ENCODE data around the gene CENPK. TPM values are rescaled to one million over a fixed set of nuclear protein-coding genes. Genes with fewer than 3 reads are reported as not detected.

CENPK gene
- total RNA-seq, 1 donor from 2014 or later = 7.0 TPM

GRCh38 chr5:65563777-65564176 is 809 bp upstream of the CENPK start:
- Mint-ChIP-seq H3K9me3 (ENCODE audit: unreplicated experiment) (no peaks in the 10 kb centered on the region), H3K36me3 (ENCODE audit: low read depth, unreplicated experiment) (no peaks in the 10 kb centered on the region), H3K4me3 (ENCODE audit: unreplicated experiment) (peak overlapping the region; percentile 100), H3K27ac (ENCODE audit: unreplicated experiment) (peak overlapping the region; percentile 98), H3K4me1 (ENCODE audit: low read depth, unreplicated experiment) (peaks cover 6% of the 10 kb centered on the region), H3K27me3 (ENCODE audit: low read depth, unreplicated experiment) (no peaks in the 10 kb centered on the region)
- peak overlapping the region; percentile 92 for H3K27ac ChIP-seq (ENCODE audit: low read depth, low read length)
- TF ChIP-seq EZH2 (IDR thresholded peaks at IDR 0.05; ENCODE audit: insufficient read depth, low read length) = no peak
- no peak for TF ChIP-seq CTCF (IDR thresholded peaks at IDR 0.05; ENCODE audit: insufficient read depth, low read depth, low read length)
- peaks cover 10% of the 10 kb centered on the region for H3K4me1 ChIP-seq (ENCODE audit: insufficient read depth, low read length)
- no peaks in the 10 kb centered on the region for H4K20me1 ChIP-seq (ENCODE audit: insufficient read depth, low read length)
- H3K27me3 ChIP-seq (ENCODE audit: insufficient read depth, low read length) = no peaks in the 10 kb centered on the region
- DNase-seq (ENCODE audit: low read depth) = no peak
- H3K4me3 ChIP-seq (ENCODE audit: insufficient read depth, low read depth, low read length) = peak overlapping the region; percentile 99
- H3K4me2 ChIP-seq (ENCODE audit: low read length) = peak overlapping the region; percentile 100
- no peaks in the 10 kb centered on the region for H3K9me3 ChIP-seq (ENCODE audit: insufficient read depth, low read depth, low read length)
- H3K79me2 ChIP-seq (ENCODE audit: insufficient read depth, low read length) = peaks cover 79% of the 10 kb centered on the region
- H3K36me3 ChIP-seq (ENCODE audit: insufficient read depth, low read length) = no peaks in the 10 kb centered on the region
- H3K9ac ChIP-seq (ENCODE audit: low read length) = peak overlapping the region; percentile 96
- no peak for FAIRE-seq
- H2AFZ ChIP-seq (ENCODE audit: low read depth, low read length) = peak overlapping the region; percentile 97

- H3K9me3 Mint-ChIP-seq (ENCODE audit: unreplicated experiment) = no peaks in the 10 kb centered on the region
- DNase-seq (ENCODE audit: low read depth) = no peak
- no peak for FAIRE-seq
Measured at GRCh38 chr5:65556718-65557117, 6.2 kb downstream of the CENPK start.

More at GRCh38 chr5:65556718-65557117, 6.2 kb downstream of the CENPK start:
- no peak overlapping the region for H3K4me3 Mint-ChIP-seq (ENCODE audit: unreplicated experiment)
- Histone ChIP-seq H3K9ac (ENCODE audit: low read length) (no peak overlapping the region), H4K20me1 (ENCODE audit: insufficient read depth, low read length) (no peaks in the 10 kb centered on the region), H2AFZ (ENCODE audit: low read depth, low read length) (no peak overlapping the region), H3K79me2 (ENCODE audit: insufficient read depth, low read length) (peaks cover 43% of the 10 kb centered on the region), H3K36me3 (ENCODE audit: insufficient read depth, low read length) (peaks cover 12% of the 10 kb centered on the region), H3K27me3 (ENCODE audit: insufficient read depth, low read length) (no peaks in the 10 kb centered on the region), H3K4me2 (ENCODE audit: low read length) (no peak overlapping the region), H3K9me3 (ENCODE audit: insufficient read depth, low read depth, low read length) (no peaks in the 10 kb centered on the region), H3K4me3 (ENCODE audit: insufficient read depth, low read depth, low read length) (no peak overlapping the region), H3K4me1 (ENCODE audit: insufficient read depth, low read length) (no peaks in the 10 kb centered on the region), H3K27ac (ENCODE audit: low read depth, low read length) (no peak overlapping the region)
- no peaks in the 10 kb centered on the region for H3K36me3 Mint-ChIP-seq (ENCODE audit: low read depth, unreplicated experiment)
- TF ChIP-seq EZH2 (IDR thresholded peaks at IDR 0.05; ENCODE audit: insufficient read depth, low read length) (no peak), CTCF (IDR thresholded peaks at IDR 0.05; ENCODE audit: insufficient read depth, low read depth, low read length) (no peak)
- no peak overlapping the region for H3K27ac Mint-ChIP-seq (ENCODE audit: unreplicated experiment)
- H3K27me3 Mint-ChIP-seq (ENCODE audit: low read depth, unreplicated experiment) = no peaks in the 10 kb centered on the region
- peaks cover 2% of the 10 kb centered on the region for H3K4me1 Mint-ChIP-seq (ENCODE audit: low read depth, unreplicated experiment)
